ENCODE results near the gene EXOG. TPM values are rescaled to one million over a fixed set of nuclear protein-coding genes. Genes with fewer than 3 reads are reported as not detected.
A peak's percentile ranks its signal among the peaks of the same experiment; 100 is the strongest.
"Not testable (repeated sequence)": the region's sequence is repeated elsewhere in the genome, so short reads cannot be mapped to it uniquely, and the experiment has no call there.

The EXOG gene
- polyA plus RNA-seq, 1 experiment = 19.3 TPM

GRCh38 chr3:38564631-38565338, 68.6 kb downstream of the EXOG start:
- H3K4me3 ChIP-seq (ENCODE audit: low read depth, low read length) = no peak overlapping the region
- POLR2A ChIA-PET = no interaction called here
- no peak overlapping the region for H3K27ac ChIP-seq (ENCODE audit: low read depth, low read length)
- TF ChIP-seq CTCF (IDR thresholded peaks at IDR 0.05; ENCODE audit: low read depth, low read length) = no peak
- no peaks in the 10 kb centered on the region; the same call in 1 of the 2 replicates for H3K9me3 ChIP-seq (ENCODE audit: control insufficient read depth, insufficient read depth, low read length)
- DNase-seq (ENCODE audit: low read depth, low spot score) = no peak
- CTCF ChIA-PET = no interaction called here
- no peaks in the 10 kb centered on the region for H3K27me3 ChIP-seq (ENCODE audit: control insufficient read depth, insufficient read depth, low read length)

DNA sequence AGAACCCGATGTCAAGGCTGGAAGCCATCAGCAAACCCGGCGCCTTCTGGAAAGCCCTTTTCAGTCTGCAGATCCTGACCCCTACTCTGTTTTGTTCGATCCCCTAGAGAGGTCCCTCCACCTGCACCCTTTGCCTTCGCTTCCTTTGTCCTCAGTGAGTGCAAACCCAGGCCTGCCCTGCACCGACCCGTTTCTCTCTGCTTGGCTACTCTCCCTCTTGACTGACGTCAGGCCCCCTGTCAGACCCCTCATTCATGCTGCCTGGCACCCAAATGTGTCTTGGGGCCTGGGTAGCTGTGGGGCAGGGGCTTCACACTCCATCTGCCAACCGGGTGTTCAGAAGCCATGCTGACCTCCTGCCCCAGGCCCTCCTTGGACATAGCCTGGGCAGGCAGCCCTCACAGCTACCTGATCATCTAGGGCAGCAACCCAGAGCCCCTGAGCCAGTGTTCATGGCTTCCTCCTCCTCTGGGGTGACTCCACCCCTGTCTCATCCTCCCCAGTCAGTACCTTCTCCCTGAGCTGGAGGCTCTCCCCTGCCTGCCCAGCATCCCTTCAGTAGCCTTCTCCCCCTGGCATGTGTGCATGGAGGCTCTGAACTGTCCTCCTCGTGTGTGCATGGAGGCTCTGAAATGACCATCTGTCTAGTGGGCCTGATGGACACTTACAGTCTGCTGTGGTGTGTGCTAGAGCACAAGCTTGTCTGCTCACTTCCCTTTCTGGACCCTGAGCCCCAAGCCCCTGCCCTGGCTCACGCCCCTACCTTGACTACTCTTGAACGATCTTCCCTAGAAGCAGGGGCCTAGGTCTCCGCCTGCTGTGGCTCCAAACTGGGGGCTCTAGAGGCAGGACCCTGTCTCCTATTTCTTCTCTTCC, 69.4 kb downstream of the EXOG start:
- Histone ChIP-seq H3K27ac (ENCODE audit: low read depth, low read length) (peak overlapping the region; percentile 11), H3K4me3 (ENCODE audit: low read depth, low read length) (no peak overlapping the region), H3K9me3 (ENCODE audit: control insufficient read depth, insufficient read depth, low read length) (no peaks in the 10 kb centered on the region; the same call in 1 of the 2 replicates), H3K27me3 (ENCODE audit: control insufficient read depth, insufficient read depth, low read length) (no peaks in the 10 kb centered on the region)
- DNase-seq (ENCODE audit: low read depth, low spot score) = no peak
- TF ChIP-seq CTCF (IDR thresholded peaks at IDR 0.05; ENCODE audit: low read depth, low read length) = no peak
- CTCF ChIA-PET = no interaction called here
- POLR2A ChIA-PET = no interaction called here

- ChIA-PET CTCF (no interaction called here), POLR2A (no interaction called here)
- H3K9me3 ChIP-seq (ENCODE audit: control insufficient read depth, insufficient read depth, low read length) = no peaks in the 10 kb centered on the region; the same call in 1 of the 2 replicates
- H3K4me3 ChIP-seq (ENCODE audit: low read depth, low read length) = no peak overlapping the region
- H3K27me3 ChIP-seq (ENCODE audit: control insufficient read depth, insufficient read depth, low read length) = no peaks in the 10 kb centered on the region
- DNase-seq (ENCODE audit: low read depth, low spot score) = no peak
- peak overlapping the region; percentile 11 for H3K27ac ChIP-seq (ENCODE audit: low read depth, low read length)
- no peak for TF ChIP-seq CTCF (IDR thresholded peaks at IDR 0.05; ENCODE audit: low read depth, low read length)
Measured at GRCh38 chr3:38566215-38566528, 70.0 kb downstream of the EXOG start.

GRCh38 chr3:38566794-38567193, 70.7 kb downstream of the EXOG start:
- POLR2A ChIA-PET; H3K27me3 ChIP-seq (ENCODE audit: control insufficient read depth, insufficient read depth, low read length); H3K9me3 ChIP-seq (ENCODE audit: control insufficient read depth, insufficient read depth, low read length); H3K4me3 ChIP-seq (ENCODE audit: low read depth, low read length); H3K27ac ChIP-seq (ENCODE audit: low read depth, low read length); CTCF ChIA-PET; DNase-seq (ENCODE audit: low read depth, low spot score): not testable (repeated sequence)

- H3K27me3 ChIP-seq (ENCODE audit: control insufficient read depth, insufficient read depth, low read length) = no peaks in the 10 kb centered on the region
- no peak for TF ChIP-seq CTCF (IDR thresholded peaks at IDR 0.05; ENCODE audit: low read depth, low read length)
- ChIA-PET CTCF (no interaction called here), POLR2A (no interaction called here)
- H3K9me3 ChIP-seq (ENCODE audit: control insufficient read depth, insufficient read depth, low read length) = no peaks in the 10 kb centered on the region
- no peak overlapping the region for H3K4me3 ChIP-seq (ENCODE audit: low read depth, low read length)
- DNase-seq (ENCODE audit: low read depth, low spot score) = no peak
- H3K27ac ChIP-seq (ENCODE audit: low read depth, low read length) = no peak overlapping the region
Measured at GRCh38 chr3:38567498-38567897, 71.4 kb downstream of the EXOG start.

Data from AG04450 (cell line).